ENCODE results near the gene LRRC2.

- TF ChIP-seq CTCF (IDR thresholded peaks at IDR 0.05; ENCODE audit: borderline replicate concordance, extremely low read depth, low read length, poor library complexity, severe bottlenecking) (no peak), EZH2 (IDR thresholded peaks at IDR 0.05; ENCODE audit: borderline replicate concordance, low read depth, low read length, severe bottlenecking) (no peak)
Measured at GRCh38 chr3:46519952-46520351, 46.1 kb downstream of the LRRC2 start.

Data from DND-41 (cell line).